Mesendoderm (in vitro differentiated cells): Measurements from ENCODE around the gene PHAF1.

ENCODE experiments used
- DNase-seq: peaks from one replicate; pipeline ENCODE4 v3.0.0; 2013
- H2AK5ac ChIP-seq: 2 replicates; pipeline ENCODE4 v1.6.1; 2013; ENCODE audit warnings: low read length, inconsistent platforms
- H2BK120ac ChIP-seq: 2 replicates; pipeline ENCODE4 v1.6.1; 2013; ENCODE audit warnings: low read depth, mild to moderate bottlenecking, low read length, moderate library complexity, mixed read lengths
- H2BK15ac ChIP-seq: replicated peaks from 2 replicates; pipeline ENCODE4 v1.6.1; 2013; ENCODE audit warnings: low read depth, mild to moderate bottlenecking, moderate library complexity
- H2BK5ac ChIP-seq: 2 replicates; pipeline ENCODE4 v1.6.1; 2013; ENCODE audit warnings: low read length, inconsistent platforms
- H3K18ac ChIP-seq: 2 replicates; pipeline ENCODE4 v1.6.1; 2013; ENCODE audit warnings: mild to moderate bottlenecking, low read length, mixed read lengths
- H3K23ac ChIP-seq: one replicate; pipeline ENCODE4 v1.6.1; 2013; ENCODE audit warnings: low read length
- H3K27ac ChIP-seq: 2 replicates; pipeline ENCODE4 v1.5.1; 2013; ENCODE audit warnings: low read depth, mild to moderate bottlenecking, inconsistent platforms, low read length, moderate library complexity
- H3K27me3 ChIP-seq: 2 replicates; pipeline ENCODE4 v1.6.1; 2013; ENCODE audit warnings: low read length, control low read depth, mild to moderate bottlenecking, inconsistent platforms; ENCODE audit not compliant: insufficient read depth, poor library complexity
- H3K36me3 ChIP-seq: 2 replicates; pipeline ENCODE4 v1.6.1; 2013; ENCODE audit warnings: low read length, inconsistent platforms; ENCODE audit not compliant: control insufficient read depth, insufficient read depth
- H3K4ac ChIP-seq: one replicate; pipeline ENCODE4 v1.6.1; 2013; ENCODE audit warnings: low read depth, mild to moderate bottlenecking, low read length, moderate library complexity
- H3K4me1 ChIP-seq: 2 replicates; pipeline ENCODE4 v1.6.1; 2013; ENCODE audit warnings: low read depth, low read length, inconsistent platforms; ENCODE audit not compliant: control insufficient read depth
- H3K4me2 ChIP-seq: 2 replicates; pipeline ENCODE4 v1.6.1; 2013; ENCODE audit warnings: low read length
- H3K4me3 ChIP-seq: 2 replicates; pipeline ENCODE4 v1.5.1; 2013; ENCODE audit warnings: mild to moderate bottlenecking, low read length
- H3K56ac ChIP-seq: one replicate; pipeline ENCODE4 v1.6.1; 2013; ENCODE audit warnings: low read length
- H3K79me1 ChIP-seq: 2 replicates; pipeline ENCODE4 v1.6.1; 2013; ENCODE audit warnings: low read length, inconsistent platforms
- H3K79me2 ChIP-seq: 2 replicates; pipeline ENCODE4 v1.6.1; 2013; ENCODE audit warnings: mild to moderate bottlenecking, low read length; ENCODE audit not compliant: control insufficient read depth, insufficient read depth
- H3K9ac ChIP-seq: 2 replicates; pipeline ENCODE4 v1.6.1; 2013; ENCODE audit warnings: low read length, inconsistent platforms
- H4K5ac ChIP-seq: one replicate; pipeline ENCODE4 v1.6.1; 2013; ENCODE audit warnings: low read length
- H4K8ac ChIP-seq: one replicate; pipeline ENCODE4 v1.6.1; 2013; ENCODE audit warnings: low read depth, mild to moderate bottlenecking, control low read depth, low read length, moderate library complexity
- WGBS: extraction: QIAGEN DNeasy Blood & Tissue Kit; methylation state at CpG from one replicate; pipeline ENCODE4 v1.1.7; 2013; ENCODE audit warnings: low lambda C conversion rate, missing lambda C conversion rate; ENCODE audit not compliant: insufficient coverage; ENCODE audit errors: extremely low coverage; 5-methylcytosine and 5-hydroxymethylcytosine counted together

The PHAF1 gene

GRCh38 chr16:67163999-67164558 lies 54.3 kb downstream of the PHAF1 start:
- no peaks in the 10 kb centered on the region for H3K4me1 ChIP-seq
- H3K4ac ChIP-seq, result no peak overlapping the region
- WGBS, result no CpG with 5 or more reads among the region's 34 CpGs
- no peak overlapping the region for H4K5ac ChIP-seq
- no peak overlapping the region for H4K8ac ChIP-seq
- peaks cover 69% of the 10 kb centered on the region for H3K27me3 ChIP-seq
- no peak overlapping the region for H3K27ac ChIP-seq
- no peak overlapping the region for H3K56ac ChIP-seq
- no peak overlapping the region for H2BK5ac ChIP-seq
- no peak overlapping the region for H2BK120ac ChIP-seq
- no peaks in the 10 kb centered on the region for H3K79me2 ChIP-seq
- no peak for DNase-seq
- H3K9ac ChIP-seq, result no peak overlapping the region
- H2AK5ac ChIP-seq, result no peak overlapping the region
- H3K4me3 ChIP-seq, result no peak overlapping the region
- no peak overlapping the region for H3K4me2 ChIP-seq
- H3K23ac ChIP-seq, result no peak overlapping the region
- H3K18ac ChIP-seq, result no peak overlapping the region
- no peaks in the 10 kb centered on the region for H3K79me1 ChIP-seq
- H3K36me3 ChIP-seq, result no peaks in the 10 kb centered on the region
- no peak overlapping the region for H2BK15ac ChIP-seq

- H4K8ac ChIP-seq, result no peak within 1 kb of the TSS
- no peak within 1 kb of the TSS for H3K18ac ChIP-seq
- peak within 1 kb of the TSS; percentile 78 for H3K4me2 ChIP-seq
- no CpG with 5 or more reads among the region's 41 CpGs for WGBS
- H3K9ac ChIP-seq, result no peak within 1 kb of the TSS
- no peak within 1 kb of the TSS for H2BK5ac ChIP-seq
- no peak within 1 kb of the TSS for H2AK5ac ChIP-seq
- no peak for DNase-seq
- no peaks in the 10 kb centered on the region for H3K36me3 ChIP-seq
- no peak within 1 kb of the TSS for H2BK120ac ChIP-seq
- no peak within 1 kb of the TSS for H3K4ac ChIP-seq
- H3K79me2 ChIP-seq, result no peaks in the 10 kb centered on the region
- H4K5ac ChIP-seq, result no peak within 1 kb of the TSS
- H3K4me1 ChIP-seq, result no peaks in the 10 kb centered on the region
- no peak within 1 kb of the TSS for H3K27ac ChIP-seq
- H3K27me3 ChIP-seq, result peaks cover 72% of the 10 kb centered on the region
- no peak within 1 kb of the TSS for H3K4me3 ChIP-seq
- H3K79me1 ChIP-seq, result no peaks in the 10 kb centered on the region
- H3K23ac ChIP-seq, result peak within 1 kb of the TSS; percentile 61
- H2BK15ac ChIP-seq, result no peak within 1 kb of the TSS
- peak within 1 kb of the TSS; percentile 70 for H3K56ac ChIP-seq
Observed at GRCh38 chr16:67164599-67165061, 54.9 kb downstream of the PHAF1 start, which contains the start of gene HSF4. Gene HSF4, plus strand, starts transcription at chr16:67164745. Its CDS starts 67 bp downstream, at chr16:67164812.

GRCh38 chr16:67165121-67166078 lies 55.7 kb downstream of the PHAF1 start:
- H3K79me1 ChIP-seq, result no peaks in the 10 kb centered on the region
- no peak overlapping the region for H2BK15ac ChIP-seq
- H3K56ac ChIP-seq, result peak overlapping the region; percentile 64
- H3K4me2 ChIP-seq, result peak overlapping the region; percentile 38
- H3K4me1 ChIP-seq, result no peaks in the 10 kb centered on the region
- no peaks in the 10 kb centered on the region for H3K79me2 ChIP-seq
- peak overlapping the region; percentile 61 for H3K23ac ChIP-seq
- no peak overlapping the region for H2BK5ac ChIP-seq
- H4K8ac ChIP-seq, result no peak overlapping the region
- WGBS, result no CpG with 5 or more reads among the region's 85 CpGs
- no peaks in the 10 kb centered on the region for H3K36me3 ChIP-seq
- H2BK120ac ChIP-seq, result no peak overlapping the region
- no peak overlapping the region for H3K4me3 ChIP-seq
- H3K18ac ChIP-seq, result no peak overlapping the region
- no peak overlapping the region for H2AK5ac ChIP-seq
- peak; percentile 55 for DNase-seq
- H3K4ac ChIP-seq, result no peak overlapping the region
- H3K27ac ChIP-seq, result no peak overlapping the region
- H3K27me3 ChIP-seq, result peaks cover 72% of the 10 kb centered on the region
- no peak overlapping the region for H3K9ac ChIP-seq
- no peak overlapping the region for H4K5ac ChIP-seq

GRCh38 chr16:67166110-67166547 lies 56.4 kb downstream of the PHAF1 start:
- no peak for DNase-seq
- peaks cover 72% of the 10 kb centered on the region for H3K27me3 ChIP-seq

GRCh38 chr16:67166598-67167168 lies 56.9 kb downstream of the PHAF1 start:
- H3K4me1 ChIP-seq, result peaks cover 6% of the 10 kb centered on the region
- no peaks in the 10 kb centered on the region for H3K79me1 ChIP-seq
- no peak overlapping the region for H3K4me2 ChIP-seq
- no peak overlapping the region for H3K18ac ChIP-seq
- no peak overlapping the region for H2BK5ac ChIP-seq
- H2AK5ac ChIP-seq, result no peak overlapping the region
- WGBS, result no CpG with 5 or more reads among the region's 5 CpGs
- no peaks in the 10 kb centered on the region for H3K36me3 ChIP-seq
- H3K56ac ChIP-seq, result no peak overlapping the region
- no peak overlapping the region for H3K4me3 ChIP-seq
- H2BK120ac ChIP-seq, result no peak overlapping the region
- no peak overlapping the region for H4K5ac ChIP-seq
- no peak overlapping the region for H3K9ac ChIP-seq
- H3K27me3 ChIP-seq, result peaks cover 68% of the 10 kb centered on the region
- no peak overlapping the region for H3K27ac ChIP-seq
- H3K79me2 ChIP-seq, result no peaks in the 10 kb centered on the region
- no peak overlapping the region for H2BK15ac ChIP-seq
- no peak overlapping the region for H4K8ac ChIP-seq
- H3K4ac ChIP-seq, result no peak overlapping the region
- DNase-seq, result no peak
- H3K23ac ChIP-seq, result no peak overlapping the region

More at GRCh38 chr16:67166110-67166547, 56.4 kb downstream of the PHAF1 start:
- Histone ChIP-seq H3K4ac (no peak overlapping the region), H2BK5ac (no peak overlapping the region), H3K9ac (no peak overlapping the region), H3K4me2 (no peak overlapping the region), H2BK15ac (no peak overlapping the region), H3K4me3 (no peak overlapping the region), H3K4me1 (peaks cover 4% of the 10 kb centered on the region), H4K5ac (no peak overlapping the region), H3K18ac (no peak overlapping the region), H3K36me3 (no peaks in the 10 kb centered on the region), H3K79me1 (no peaks in the 10 kb centered on the region), H3K56ac (no peak overlapping the region), H3K23ac (peak overlapping the region; percentile 80), H3K27ac (no peak overlapping the region), H2BK120ac (no peak overlapping the region), H3K79me2 (no peaks in the 10 kb centered on the region), H4K8ac (no peak overlapping the region), H2AK5ac (no peak overlapping the region)
- no CpG with 5 or more reads among the region's 18 CpGs for WGBS
